GM19239 (cell line): Measurements from ENCODE around the gene PJA1.

Source experiments
- DNase-seq: peaks from one replicate; pipeline ENCODE4 v3.0.0; 2011; ENCODE audit warnings: low spot score; ENCODE audit not compliant: insufficient read length
- FAIRE-seq: peaks from 2 replicates; lab custom pipeline; 2011; peaks lifted over from hg19 to GRCh38; lab: Jason Lieb, UNC

Gene PJA1

DNA sequence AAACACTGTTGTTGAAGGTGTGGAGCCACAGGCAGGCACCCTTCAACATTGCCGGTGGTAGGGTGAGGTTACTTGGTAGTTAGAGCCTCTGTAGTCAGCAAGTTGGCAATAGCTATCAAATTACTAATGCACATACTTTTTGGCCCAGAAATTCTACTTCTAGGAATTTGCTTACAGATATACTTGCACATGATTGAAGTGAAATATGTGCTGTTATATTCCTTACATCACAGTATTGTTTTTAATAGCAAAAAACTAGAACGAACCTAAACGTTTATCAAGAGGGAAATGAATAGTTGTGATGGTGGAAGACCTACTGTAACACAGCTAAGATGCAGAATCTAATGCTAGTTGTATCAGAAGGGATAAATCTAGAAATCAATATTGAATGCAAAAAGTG is 7.7 kb upstream of the PJA1 start:
- DNase-seq: no peak

DNA sequence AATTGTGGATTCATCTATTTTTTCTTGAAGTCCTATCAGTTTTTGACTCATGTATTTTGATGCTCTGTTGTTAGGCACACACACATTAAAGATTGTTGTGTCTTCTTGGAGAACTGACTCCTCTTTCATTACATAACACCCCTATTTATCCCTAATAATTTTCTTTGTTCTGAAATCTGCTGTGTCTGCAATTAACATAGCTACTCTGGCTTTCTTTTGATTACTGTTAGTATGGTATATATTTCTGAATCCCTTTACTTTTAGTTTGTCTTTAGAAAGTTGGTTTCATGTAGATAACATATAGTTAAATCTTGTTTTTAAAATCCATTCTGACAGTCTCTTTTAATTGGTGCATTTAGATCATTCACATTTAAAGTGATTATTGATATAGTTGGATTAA is 5.1 kb upstream of the PJA1 start:
- no peak for FAIRE-seq
- no peak for DNase-seq

More for the DNA sequence above, 7.7 kb upstream of the PJA1 start:
- no peak for FAIRE-seq

DNA sequence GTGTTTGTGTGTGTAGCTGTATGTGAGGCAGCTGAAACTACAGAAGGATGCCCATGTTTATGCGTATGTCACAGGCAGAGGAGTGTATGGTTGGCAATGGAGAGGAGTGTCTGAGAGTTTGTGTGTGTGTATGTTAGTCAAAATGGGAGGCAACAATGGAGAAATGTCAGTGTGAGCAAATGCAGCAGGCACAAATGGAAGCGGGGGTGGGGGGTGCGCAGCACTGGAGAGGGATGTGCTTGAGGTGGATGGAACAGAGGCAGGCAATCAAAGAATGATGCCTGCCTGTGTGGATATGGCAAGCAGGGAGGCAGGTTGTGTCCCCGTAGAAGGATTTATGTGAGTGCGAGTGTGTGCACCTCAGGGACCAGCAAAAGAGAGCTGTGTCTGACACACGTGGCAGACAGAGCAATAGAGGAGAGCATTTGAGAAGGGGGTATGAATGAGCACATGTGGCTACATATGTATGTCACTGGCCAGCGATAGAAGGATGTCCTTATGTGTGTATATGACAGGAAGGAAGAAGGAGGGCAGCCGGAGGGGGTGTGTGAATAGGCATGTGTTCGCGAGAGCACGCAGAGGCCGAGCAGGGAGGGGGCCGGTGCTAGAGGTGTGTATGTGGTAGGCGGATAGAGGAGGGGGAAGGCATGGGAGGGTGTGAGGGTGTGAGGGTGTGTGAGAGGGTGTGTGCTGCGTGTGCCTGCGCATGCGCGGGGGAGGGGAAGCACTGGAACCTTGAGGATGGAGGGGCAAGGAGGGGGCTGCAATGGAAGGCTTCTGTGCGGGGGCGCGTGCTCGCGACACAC is 1.1 kb downstream of the PJA1 start:
- FAIRE-seq (peak; percentile 56), DNase-seq (peak; percentile 26)

DNA sequence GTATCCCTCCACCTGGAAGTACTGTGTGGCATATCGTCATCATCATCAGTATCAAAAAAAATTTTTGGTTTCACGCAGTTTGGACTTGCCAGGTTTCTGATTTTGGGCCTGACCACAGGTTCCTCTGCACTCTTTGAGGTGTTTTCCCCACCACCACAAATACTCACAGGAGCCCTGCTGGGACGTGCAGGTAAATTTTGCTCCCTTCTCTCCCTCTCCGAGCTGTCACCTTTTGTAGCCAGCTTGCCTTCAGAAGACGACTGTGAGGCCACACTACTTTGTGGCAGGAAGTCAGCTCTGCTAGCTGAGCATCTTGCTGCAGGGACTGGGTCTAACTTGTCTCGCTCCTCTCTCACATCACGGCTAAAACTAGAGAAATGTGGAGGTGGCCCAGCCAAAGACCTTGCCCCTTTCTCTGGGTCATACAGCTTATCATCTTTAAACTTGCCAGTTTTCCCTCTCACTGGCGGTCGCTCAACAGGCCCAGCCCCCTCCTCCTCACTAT is 2.8 kb downstream of the PJA1 start:
- FAIRE-seq: no peak
- no peak for DNase-seq

DNA sequence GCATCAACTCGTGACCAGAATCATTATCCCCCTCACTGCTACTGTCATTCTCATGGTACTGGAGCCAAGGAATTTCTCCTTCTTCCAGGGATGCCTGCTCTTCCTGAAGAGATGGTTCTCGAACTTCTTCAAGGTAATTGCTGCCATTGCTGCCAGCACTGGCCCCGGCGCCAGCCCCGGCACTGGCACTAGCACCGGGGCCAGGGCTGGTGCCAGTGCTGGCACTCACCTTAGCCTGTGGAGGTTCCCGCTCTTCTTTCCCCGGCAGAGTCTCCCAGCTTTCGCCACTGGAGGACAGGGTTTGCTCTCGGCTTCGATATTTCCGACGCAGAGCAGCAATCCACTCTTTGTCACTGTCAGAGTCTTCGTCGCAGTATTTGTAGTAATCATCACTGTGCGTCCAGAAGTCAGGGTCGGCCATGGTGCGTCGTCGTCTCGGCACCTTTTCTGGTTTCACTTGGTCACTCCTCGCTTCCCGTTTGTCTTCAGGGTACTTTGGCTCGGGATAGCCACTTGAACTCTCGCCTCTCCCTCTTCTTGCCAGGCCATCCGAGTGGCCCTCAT is 3.4 kb downstream of the PJA1 start:
- FAIRE-seq (no peak), DNase-seq (no peak)

DNA sequence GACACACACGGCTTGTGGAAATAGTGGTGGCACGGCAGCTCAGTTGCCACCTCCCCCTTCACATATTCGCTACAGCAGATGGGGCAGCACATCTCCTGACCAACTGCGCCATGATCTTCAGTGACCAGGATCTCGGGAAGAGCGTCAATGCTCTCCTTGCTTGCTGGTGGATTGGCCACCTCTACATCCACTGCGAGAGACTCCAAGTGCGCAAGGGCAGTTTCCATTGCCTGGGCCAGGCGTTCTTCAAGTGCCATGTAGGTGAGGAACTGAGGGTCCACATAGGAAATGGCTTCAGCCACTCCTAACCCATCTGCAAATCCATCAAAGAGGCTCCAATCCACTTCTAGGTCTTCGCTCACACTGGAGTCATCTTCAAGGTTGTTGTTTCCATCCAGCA is 3.9 kb downstream of the PJA1 start:
- DNase-seq (no peak), FAIRE-seq (no peak)

DNA sequence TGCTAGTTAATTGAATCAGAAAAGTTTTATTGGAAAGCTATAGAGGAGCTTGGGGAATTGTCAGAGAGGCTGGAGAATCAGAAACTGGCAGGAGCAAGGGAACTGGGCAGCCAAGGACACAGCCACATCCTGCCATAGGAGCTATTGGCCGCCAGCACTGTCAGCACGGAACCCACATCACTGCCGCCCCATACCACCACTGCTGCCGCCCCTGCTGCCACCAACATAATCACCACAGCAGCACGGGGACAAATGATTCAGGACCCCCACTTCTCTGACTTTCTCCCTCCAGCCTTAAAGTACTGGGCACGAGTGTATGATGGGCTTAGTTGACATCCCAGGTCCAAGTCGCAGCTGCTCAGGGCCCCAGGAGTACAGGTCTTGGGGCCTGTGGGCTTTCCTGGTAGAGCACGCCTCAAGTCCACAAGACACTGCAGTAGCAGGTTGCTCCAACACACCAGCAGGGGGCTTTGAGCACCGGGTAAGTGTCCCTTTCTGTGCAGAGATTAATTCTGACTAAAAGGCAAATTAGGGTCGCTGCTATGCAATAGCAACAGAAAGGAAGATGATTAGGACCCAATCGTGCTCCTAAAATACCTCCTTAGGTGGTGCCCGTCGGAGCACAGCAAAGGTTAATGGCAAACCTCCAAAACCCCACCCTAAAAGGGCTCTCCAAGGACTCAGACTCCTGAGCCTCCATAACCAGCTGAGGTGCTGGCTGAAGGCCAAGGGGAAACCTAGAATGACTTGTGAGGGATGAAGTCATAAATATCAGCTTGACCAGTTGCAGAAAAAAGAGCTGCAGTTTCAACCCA is 6.9 kb downstream of the PJA1 start:
- FAIRE-seq: peak; percentile 87

DNA sequence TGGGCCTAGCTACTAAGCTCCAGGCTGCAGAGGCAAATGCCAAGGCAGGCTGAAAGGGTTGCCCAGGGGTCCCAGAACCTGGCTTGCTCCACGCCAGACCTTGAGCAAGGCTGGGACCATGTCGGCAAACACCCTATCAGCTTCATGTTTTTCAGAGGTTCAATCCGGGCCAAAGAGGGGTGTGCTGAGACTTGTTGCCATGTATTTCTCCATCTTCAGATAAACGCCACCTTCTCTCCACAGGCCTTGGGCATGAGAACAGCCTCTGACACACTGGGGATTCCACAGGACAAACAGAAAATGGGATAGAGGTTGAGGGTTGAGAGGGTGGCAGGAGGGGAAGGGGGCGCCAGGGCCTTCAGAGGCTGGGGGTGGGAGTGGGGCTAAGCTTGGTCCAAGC is 8.6 kb downstream of the PJA1 start:
- DNase-seq (no peak), FAIRE-seq (no peak)

More for the DNA sequence above, 6.9 kb downstream of the PJA1 start:
- no peak for DNase-seq

DNA sequence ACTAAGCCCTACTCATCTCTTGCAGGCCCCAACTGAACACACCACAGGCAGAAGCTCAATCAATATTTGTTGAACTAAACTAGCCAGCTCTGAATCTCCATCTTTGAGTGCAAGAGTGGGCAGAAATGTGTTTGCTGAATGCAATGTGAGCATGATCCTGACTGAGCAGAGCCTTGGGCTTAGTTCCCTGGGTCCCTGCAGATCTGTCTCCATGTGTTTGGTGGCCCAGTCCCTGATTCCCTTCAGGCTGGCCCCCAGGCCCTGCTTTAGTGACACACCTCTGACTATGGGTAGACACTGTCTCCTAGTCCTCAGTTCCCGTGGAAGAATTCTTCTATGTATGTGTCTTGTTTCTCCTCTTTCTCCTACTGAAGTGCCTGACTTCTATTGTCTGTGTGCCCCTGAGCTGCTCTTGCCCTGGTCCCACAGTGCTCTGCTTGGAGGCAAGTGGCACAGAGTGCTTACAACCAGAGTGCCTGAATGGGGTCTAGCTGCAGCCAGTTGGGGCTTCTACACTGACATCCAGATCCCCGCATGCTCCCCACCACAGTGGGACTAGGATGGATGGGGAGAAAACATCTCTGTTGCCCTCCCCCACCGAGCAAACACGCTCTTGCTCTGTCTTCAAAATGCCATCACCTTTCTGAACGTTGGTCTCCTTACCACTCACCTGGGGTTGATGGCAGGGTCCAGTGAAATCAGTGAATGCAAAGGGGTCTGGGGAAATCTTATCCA is 9.3 kb downstream of the PJA1 start:
- FAIRE-seq (no peak), DNase-seq (no peak)

DNA sequence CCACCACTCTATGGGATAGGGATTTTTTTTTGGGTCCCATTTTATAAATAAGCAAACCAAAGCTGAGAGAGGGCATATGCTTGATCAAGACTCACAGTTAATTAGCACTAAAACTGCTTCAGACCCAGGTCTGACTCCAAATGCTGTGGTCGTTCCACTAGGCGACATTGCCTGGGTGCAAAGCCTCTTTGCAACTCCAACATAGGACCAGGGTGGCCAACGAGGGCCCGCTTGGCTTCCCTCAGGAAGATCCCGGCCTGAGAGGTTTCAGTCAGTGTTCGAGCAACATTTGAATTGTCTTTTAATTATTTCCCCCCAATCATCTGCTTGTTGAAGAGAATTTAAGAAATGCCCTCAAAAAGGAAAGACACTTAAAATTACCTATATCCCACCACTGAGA is 11.2 kb downstream of the PJA1 start:
- DNase-seq (no peak), FAIRE-seq (no peak)

DNA sequence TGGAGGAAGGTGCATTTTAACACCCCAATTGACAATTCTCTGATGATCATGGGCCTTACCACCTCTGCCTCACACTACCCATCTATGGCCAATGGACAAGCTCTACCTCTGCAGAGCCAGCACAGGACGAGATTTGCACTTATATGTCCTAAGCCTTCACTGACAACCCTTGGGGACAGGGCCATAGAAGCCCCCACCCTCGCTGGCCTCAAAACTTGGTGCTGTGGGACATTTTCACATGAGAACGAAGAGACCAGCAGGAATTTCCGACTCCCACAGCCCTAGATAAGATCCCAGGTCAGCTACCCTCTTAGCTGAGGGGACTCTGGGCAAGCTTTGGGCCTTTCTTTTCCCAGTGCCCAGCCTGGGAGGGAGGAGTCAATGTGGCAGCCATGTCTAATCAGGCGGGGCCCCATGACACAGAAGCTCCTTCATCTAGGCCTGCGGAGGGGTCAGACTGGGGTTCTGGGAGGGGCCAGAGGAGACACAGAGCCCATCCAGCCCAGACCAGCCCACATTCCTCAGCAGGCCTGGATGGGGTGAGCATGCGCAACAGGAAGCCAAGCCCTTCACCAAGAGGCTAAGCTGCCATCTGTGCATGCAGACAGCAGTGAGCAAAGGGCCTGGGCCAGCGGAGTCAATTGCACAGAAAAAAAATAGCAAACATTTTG is 12.1 kb downstream of the PJA1 start:
- no peak for DNase-seq
- no peak for FAIRE-seq

DNA sequence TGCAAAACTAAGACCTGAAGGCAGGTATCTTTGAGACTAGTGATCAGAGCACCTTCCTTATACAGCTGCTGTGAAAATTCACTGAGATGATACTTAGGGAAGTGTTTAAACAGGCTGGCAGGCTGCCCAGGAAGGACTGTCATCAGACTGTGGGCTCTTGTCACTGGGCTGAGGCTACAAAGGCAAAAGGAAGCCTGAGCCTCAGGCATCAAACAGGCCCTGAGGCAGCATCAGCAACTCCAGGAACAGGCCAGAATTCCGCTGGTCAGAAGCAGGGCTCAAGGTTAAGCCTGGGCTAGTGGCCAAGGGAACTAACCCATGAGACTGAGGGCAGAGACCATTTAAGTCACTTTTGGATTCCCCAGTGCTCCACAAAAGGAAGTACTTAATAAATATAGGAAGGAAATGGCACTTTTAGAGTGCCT is 12.8 kb downstream of the PJA1 start:
- FAIRE-seq: no peak
- no peak for DNase-seq

DNA sequence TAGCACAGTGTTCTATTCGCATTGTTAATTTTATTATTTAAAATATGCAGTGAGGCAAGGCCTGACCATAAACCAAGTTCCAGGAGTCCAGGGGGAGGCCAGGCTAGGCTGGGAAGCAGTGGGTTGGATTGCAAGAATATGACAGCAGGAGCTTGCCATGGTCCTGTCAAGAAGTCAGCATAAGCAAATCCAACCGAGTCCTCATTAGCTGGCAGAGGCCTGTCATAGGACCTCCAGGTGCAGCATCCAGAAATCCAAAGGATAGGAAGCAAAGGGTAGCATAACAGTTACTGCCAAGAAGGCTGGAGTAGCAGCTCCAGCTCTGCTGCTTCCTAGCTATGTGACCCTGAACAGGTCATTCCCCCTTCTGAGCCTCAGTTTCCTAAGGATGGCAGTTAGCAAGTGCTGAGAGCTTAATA is 13.4 kb downstream of the PJA1 start:
- DNase-seq (no peak), FAIRE-seq (no peak)

DNA sequence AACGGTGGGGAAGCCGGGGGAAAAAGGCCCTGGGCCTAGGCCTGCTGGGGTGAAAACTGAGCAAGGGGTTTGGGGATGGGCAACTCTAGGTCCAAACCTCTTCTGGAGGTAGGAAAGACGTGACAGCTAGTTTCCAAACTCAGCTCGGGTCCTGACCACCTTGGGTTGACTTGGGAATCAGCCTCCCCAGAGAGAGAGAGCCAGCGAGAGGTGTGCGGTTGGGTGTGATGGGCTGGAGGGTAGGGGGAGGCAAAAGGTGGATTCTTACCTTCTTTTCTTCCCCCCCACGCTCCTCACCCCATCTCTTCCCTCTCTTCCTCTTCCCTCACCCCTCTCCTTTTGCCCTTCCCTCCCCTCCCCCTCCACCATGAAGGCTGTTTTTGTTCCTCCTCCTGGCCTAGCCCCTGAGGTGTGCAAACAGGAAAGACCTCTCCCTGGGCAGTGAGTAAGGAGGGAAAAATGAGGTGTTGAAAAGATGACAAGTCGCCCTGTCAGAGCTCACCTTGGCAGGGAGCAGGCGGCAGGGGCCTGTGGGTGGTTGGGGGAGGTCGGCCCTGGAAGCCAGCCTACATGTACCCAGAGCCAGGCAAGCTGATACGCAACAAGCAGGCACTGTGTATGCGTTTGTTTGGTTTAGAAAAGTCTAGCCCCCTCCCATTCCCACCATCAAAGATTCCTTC is 14.8 kb downstream of the PJA1 start:
- no peak for FAIRE-seq
- DNase-seq: no peak

DNA sequence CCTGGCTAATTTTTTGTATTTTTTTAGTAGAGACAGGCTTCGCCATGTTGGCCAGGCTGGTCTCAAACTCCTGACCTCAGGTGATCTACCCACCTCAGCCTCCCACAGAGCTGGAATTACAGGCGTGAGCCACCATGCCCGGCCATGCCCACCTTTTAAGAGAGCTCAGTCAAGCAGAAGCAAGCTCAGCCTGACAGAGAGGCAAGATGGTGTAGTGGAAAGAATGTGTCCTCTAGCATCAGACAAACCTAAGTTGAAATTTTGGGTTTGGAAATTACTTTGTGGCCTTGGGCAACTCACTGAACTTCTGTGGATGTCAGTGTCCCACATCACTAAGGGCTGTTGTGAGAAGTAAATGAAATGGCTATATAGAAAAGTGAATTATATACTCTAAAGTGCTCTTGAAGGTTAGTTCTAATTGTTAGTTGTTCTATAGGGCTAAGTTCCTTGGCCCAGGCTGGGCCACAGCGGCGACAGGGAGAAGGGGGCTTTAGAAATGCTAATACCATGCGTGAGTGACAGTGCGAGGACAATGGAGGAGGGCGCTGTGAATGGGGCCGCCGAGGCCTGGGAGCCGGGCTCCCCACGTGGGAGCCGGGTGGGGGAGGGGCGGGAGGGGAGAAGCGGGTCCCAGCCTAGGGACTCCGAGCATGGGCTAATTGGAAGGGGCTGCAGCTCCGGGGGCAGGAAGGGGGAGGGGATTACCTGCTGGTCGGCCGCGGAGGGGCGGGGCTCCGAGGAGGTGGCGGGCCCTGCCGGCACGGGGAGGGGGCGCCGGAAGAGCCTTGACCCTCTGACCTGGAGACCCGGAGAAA is 15.6 kb downstream of the PJA1 start:
- FAIRE-seq (no peak), DNase-seq (no peak)

DNA sequence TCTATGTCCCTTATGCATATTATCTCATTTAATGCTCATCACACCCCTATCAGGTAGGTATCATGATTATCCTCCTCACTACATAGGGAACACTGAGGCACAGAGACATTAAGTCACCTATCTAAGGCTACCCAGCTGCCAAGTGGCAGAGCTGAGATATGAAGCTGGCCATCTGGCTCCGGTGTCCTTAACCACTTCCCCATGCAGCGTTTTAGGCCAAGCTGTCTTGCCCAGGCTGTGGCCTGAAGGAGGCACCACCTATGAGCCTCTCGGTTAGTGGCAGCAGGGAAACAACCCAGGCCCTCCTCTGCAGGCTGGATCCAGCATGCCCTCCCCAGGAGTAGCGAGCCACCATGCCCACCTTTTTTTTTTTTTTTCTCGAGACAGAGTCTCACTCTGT is 16.3 kb downstream of the PJA1 start:
- FAIRE-seq (no peak), DNase-seq (no peak)

DNA sequence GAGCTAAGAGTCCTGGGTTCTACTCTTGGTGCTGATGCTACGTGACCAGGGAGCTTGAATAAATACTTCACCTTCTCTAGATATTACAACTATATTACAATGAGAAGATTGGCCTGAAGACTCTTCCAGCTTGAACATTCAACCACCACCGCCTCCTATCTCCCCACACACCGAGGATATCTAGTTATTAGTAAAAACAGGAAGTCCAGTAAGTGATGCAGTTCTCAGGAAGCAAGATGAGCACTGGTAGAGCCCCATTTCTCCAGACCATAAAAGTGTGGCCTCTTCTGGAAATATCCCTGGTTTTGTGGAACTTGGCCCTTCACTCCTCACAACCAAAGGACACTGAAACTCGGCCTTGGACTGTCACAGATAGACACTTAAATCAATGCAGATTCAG is 18.5 kb downstream of the PJA1 start:
- DNase-seq: no peak
- FAIRE-seq: no peak

DNA sequence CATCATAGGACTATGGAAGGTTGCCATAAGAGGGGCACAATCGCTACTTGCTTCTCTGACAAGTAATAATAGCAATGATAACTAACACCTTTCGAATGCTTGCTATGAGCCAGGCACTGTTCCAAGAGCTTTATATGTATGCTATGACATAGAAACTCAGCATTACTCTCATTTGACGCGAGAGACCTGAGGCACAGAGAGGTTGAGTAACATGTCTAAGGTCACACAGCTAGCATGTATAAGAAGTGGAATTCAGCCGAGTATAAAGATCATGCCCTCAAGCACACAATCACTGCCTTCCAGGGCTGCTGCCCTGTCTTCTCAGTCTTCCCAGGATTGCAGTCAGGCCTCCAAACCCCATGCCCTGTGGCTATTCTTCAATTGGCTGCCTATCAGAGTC is 19.5 kb downstream of the PJA1 start:
- DNase-seq: no peak
- FAIRE-seq: no peak
